ENCODE data around the gene RGS9BP.
"Not testable (repeated sequence)": the region's sequence is repeated elsewhere in the genome, so short reads cannot be mapped to it uniquely, and the experiment has no call there.

Gene RGS9BP, protein sequence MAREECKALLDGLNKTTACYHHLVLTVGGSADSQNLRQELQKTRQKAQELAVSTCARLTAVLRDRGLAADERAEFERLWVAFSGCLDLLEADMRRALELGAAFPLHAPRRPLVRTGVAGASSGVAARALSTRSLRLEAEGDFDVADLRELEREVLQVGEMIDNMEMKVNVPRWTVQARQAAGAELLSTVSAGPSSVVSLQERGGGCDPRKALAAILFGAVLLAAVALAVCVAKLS

GRCh38 chr19:32675720-32676185, at the start of gene RGS9BP:
Gene RGS9BP, plus strand, starts transcription at chr19:32675848. Its CDS starts 416 bp downstream, at chr19:32676264.
- DNase-seq (ENCODE audit: low spot score), result peak; percentile 83

DNA sequence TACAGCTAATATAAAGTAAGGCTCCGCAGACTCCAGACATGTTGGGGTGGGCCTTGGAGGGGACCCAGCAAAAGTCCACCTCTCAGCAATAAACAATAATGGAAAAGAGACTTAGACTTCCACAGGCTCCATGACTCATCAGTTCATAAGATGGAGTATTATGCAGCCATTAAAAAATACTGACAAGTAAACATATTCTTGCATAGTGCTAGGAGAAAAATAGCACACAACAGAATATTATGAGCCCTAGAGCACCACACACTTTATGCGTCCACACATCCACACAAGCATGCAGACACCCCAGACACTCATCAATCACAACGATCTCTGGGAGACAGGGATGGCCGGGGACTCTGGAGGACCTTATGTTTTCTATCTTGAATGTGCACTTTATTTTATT, 48.7 kb upstream of the RGS9BP start:
- DNase-seq (ENCODE audit: low spot score), result no peak

DNA sequence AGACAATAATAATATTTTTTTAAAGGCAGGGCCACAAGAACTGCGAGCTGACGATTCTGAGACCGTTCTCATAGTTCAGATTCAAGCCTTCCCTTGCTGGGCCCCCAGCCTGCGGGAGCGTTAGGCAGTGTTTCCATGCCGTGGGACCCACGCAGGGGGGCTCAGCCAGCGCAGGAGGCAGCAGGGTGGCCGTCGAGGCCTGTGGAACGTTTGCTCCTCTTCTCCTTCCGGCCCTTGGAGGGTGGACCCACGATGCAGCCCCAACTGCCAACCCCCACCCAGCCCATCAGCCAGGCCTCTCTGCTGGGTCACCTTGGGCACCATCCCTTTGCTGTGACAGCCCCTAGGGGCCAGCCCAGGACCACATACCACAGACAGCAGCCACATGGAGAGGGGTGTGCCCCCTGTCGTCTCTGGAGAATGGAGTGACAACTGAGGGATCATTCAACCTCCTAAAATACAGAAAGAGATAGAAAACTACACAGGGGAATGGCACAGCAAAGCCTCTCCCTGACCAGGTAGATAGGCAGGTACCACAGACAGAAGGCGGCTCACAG, 47.9 kb upstream of the RGS9BP start:
- DNase-seq (ENCODE audit: low spot score), result no peak

DNA sequence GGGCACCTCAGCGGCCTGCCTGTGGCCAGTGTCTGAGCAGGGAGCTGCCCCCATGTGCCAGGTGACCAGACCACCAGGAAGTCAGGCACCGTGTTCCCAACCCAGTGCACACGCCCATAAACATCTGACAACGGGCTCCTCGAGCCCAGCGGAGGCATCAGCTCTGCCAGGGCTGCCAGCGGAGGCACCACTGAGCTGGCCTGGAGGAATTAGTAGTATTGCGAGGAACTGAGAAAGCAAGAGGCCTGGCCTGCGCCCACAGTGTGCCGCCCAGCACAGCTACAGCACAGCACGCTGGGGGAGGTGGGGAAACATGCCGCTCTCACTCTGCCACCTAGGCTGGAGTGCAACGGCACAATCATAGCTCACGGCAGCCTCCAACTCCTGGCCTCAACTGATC, 45.3 kb upstream of the RGS9BP start:
- DNase-seq (ENCODE audit: low spot score), result no peak

DNA sequence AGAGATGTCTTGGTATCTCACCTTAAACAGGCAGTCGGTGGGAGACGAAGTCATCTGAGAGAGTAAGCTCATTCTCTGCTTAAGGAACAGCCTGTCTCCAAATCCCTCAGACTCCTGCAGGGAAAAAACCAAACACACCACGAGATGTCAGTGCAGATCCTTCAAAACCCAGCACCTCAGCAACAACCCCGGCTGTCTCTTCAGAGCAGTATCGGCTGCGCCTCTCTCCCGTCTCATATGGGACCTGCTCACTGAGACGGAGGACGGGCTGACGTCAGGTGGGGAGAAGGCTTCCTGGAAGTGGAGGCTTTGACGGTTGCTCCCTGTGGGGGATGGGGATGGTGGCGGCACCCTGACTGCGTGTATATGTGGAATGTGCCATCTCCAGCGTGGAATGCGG, 44.3 kb upstream of the RGS9BP start:
- no peak for DNase-seq (ENCODE audit: low spot score)

DNA sequence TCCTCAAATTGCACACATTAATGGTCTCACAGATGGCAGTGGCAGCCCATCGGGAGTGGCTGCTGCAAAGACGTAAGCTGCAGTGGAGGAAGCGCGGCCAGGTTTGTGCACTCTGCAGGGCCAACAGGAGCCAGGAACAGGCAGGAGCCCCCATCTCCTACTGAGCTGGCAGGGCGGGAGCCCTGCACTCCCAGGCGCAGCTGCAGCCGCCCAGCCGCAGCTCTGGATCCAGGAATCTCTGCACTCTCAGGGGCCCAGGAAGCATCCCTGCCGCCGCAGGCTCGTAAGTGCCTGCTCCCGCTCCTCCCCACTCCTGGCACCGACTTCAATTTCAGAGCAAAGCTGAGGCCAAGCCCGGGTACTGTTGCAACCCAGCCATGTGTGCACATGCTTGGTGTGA, 38.2 kb upstream of the RGS9BP start:
- no peak for DNase-seq (ENCODE audit: low spot score)

DNA sequence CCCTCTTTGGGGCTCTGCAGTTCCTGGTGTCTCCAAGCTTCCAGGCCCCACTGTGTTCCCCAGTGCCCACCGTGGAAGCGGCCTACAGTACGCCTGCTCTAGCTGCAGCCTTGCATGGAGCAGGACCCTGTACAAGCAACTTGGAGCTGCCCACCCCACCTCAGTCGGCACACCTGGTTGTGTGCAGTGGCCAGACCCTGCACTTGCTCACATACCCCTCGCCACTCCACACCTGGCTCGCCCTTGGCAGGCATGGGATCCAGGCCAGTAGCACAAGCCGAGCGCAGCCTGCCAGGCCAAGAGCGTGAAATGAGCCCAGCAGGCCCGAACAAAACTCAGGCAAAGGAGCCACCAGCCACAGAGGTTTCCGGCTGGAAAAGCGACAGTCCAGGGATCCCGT, 37.0 kb upstream of the RGS9BP start:
- no peak for DNase-seq (ENCODE audit: low spot score)

DNA sequence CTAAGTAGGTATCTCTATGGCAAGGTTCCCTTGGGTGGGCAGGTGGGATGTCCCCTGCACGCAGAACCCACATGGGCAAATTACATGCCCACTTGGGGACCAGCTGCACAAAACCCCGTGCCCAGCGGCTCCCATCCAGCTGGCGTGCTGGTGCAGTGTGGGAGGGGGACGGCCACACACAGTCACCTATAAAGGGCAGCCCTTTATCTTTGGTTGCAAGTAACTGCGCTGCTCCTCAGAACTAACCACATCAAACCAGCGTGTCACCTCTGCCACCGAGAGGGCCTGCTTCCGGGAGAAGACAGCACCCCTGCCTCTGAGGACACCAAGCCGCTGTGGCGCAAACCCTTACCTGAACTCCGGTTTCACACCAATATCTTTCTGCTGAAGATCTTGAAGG, 32.9 kb upstream of the RGS9BP start:
- DNase-seq (ENCODE audit: low spot score), result no peak

GRCh38 chr19:32646556-32646955, 29.1 kb upstream of the RGS9BP start:
- no peak for DNase-seq (ENCODE audit: low spot score)

- no peak for DNase-seq (ENCODE audit: low spot score)
Measured at GRCh38 chr19:32647361-32647760, 28.3 kb upstream of the RGS9BP start.

GRCh38 chr19:32649751-32650150, 25.9 kb upstream of the RGS9BP start:
- no peak for DNase-seq (ENCODE audit: low spot score)

DNA sequence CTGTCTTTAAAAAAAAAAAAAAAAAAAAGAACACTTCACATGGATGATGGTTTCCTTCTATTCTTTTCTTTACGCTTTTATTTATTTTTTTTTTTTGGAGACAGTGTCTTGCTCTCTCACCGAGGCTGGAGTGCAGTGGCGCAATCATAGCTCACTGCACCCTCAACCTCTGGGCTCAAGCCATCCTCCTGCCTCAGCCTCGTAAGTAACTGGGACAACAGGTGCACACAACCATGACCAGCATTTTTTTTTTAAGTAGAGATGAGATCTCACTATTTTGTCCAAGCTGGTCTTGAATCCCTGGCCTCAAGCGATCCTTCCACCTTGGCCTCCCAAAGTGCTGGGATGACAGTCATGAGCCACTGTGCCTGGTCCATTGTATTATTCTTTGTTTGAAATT, 25.0 kb upstream of the RGS9BP start:
- DNase-seq (ENCODE audit: low spot score), result no peak

GRCh38 chr19:32651729-32652140, 23.9 kb upstream of the RGS9BP start:
- DNase-seq (ENCODE audit: low spot score), result no peak

- not testable (repeated sequence) for DNase-seq (ENCODE audit: low spot score)
Measured at GRCh38 chr19:32652331-32652730, 23.3 kb upstream of the RGS9BP start.

DNA sequence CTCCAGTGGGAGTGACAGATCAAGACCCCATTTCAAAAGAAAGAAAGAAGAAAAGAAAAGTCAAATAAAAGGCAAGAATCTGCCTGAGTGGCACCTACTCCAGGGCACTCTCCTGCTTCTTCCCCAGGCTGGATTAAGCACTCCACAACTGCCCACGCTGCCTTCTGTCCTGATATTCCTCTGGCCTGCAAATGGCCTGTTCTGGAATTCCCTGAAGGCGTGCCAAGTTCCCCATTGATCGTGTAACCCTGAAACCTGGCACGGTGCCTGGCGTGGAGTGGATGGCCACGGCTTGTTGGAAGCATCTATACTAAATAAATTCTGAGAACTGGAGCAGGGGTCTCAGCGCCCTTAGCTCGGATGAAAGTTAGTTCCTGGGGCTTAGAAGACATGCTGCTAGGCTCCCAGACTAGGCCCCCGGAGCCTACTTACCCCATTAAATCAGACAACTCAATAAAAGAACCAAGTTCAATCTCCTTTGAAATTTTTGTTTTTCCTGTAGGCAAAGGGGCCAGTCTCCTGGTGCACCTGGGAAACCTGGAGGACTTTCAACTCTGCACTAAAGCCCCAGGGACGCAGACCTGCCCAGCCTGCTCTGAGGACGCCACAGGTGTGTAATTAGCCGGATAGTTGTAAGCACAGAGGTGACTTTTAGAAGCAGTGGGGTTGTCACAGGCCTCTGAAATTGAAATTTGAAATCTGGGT, 22.6 kb upstream of the RGS9BP start:
- peak; percentile 18 for DNase-seq (ENCODE audit: low spot score)

- no peak for DNase-seq (ENCODE audit: low spot score)
Measured at GRCh38 chr19:32653599-32653915, 22.1 kb upstream of the RGS9BP start.

DNA sequence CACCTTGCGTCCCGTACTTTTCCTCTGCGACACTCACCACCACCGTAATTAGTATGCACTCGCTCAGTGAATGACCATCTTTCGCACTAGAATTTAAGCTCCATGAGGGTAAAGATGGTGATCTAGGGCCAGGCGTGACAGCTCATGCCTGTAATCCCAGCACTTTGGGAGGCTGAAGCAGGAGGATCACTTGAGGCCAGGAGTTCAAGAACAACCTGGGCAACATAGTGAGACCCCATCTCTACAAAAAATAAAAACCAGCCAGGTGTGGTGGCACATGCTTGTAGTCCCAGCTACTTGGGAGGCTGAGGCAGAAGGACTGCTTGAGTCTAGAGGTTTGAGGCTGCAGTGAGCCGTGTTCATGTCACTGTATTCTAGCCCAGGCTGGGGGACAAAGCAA, 19.3 kb upstream of the RGS9BP start:
- not testable (repeated sequence) for DNase-seq (ENCODE audit: low spot score)

DNA sequence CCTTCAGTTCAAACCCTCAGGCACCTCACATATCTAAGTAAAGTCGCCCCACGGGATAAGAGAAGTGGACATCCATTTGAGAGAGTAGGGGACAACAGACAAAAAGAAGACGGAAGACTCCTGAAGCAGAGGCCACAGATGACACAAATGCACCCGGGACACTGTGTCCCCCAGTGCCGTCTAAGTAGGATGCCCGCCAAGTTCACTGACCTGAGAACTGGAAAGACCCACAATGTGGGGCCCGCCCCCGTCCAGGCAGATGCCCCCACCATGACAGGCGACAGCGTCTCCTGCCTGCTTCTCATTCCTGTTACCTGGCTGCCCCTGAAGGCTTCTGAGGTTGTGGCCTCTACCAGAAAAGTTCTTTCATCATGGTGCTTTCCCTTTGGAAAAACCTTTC, 17.6 kb upstream of the RGS9BP start:
- no peak for DNase-seq (ENCODE audit: low spot score)

DNA sequence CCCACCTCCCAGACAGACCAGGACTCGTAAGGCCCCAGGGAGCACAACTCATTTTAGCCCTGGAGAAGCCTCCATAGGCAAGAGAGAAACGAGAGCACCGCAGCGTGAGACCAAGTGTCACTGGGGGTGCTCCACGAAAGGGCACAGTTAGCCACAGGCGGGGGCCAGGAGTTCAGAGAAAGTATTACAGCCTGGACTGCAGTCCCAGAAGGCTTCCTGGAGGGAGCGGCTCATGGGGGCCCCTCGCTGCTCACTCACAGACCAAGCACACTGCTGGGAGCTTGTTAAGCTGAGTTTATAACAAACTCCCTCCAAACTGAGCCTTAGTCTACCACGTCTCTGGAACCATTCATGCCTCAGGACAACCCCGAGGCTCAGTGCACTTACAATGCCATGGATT, 17.1 kb upstream of the RGS9BP start:
- DNase-seq (ENCODE audit: low spot score), result no peak

- no peak for DNase-seq (ENCODE audit: low spot score)
Measured at GRCh38 chr19:32661318-32661717, 14.3 kb upstream of the RGS9BP start.

GRCh38 chr19:32662186-32662585, 13.5 kb upstream of the RGS9BP start:
- DNase-seq (ENCODE audit: low spot score), result no peak

DNA sequence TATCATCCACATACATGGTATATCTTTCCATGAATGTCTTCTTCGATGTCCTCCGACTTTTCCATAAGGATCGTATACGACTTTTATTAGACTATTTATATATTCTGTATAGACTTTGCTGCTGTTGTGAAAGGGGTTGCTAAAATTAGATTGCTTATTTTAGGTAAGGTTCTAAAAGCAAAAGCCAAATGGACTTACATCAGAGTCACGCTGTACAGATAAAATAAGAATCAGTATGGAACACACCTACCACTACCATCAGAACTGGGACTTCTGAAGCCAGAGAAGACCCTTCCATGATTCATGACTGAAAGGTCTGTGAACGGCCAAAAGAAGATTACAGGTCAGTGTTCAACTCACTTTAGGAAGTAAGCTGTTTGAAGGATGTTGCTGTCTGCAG, 9.6 kb upstream of the RGS9BP start:
- no peak for DNase-seq (ENCODE audit: low spot score)

- DNase-seq (ENCODE audit: low spot score), result no peak
Measured at GRCh38 chr19:32669310-32669709, 6.3 kb upstream of the RGS9BP start.
